ENCODE measurements around the gene SPTLC1. TPM values are rescaled to one million over a fixed set of nuclear protein-coding genes. Genes with fewer than 3 reads are reported as not detected.
A peak's percentile ranks its signal among the peaks of the same experiment; 100 is the strongest.
"Not testable (repeated sequence)": the region's sequence is repeated elsewhere in the genome, so short reads cannot be mapped to it uniquely, and the experiment has no call there.

Gene SPTLC1
- total RNA-seq, 2 donors from 2014 or later: 77.2 to 83.8 TPM

- H3K27me3 ChIP-seq: no peaks in the 10 kb centered on the region
- H3K9ac ChIP-seq (ENCODE audit: low read depth in 2 of 2, low read length in 2 of 2): peak overlapping the region in 1 of 2 donors; percentile 24
- no peaks in the 10 kb centered on the region for H3K9me3 ChIP-seq
- no peak for TF ChIP-seq CTCF (IDR thresholded peaks at IDR 0.05)
- H3K4me1 ChIP-seq: peaks cover 5% of the 10 kb centered on the region
- intact Hi-C loops (cut with DNase I): no loop called here
- H3K4me3 ChIP-seq: no peak overlapping the region
- no peak overlapping the region for H3K27ac ChIP-seq
- DNase-seq: no peak
- no peaks in the 10 kb centered on the region for H3K36me3 ChIP-seq
Measured at GRCh38 chr9:92147852-92148180, 32.6 kb upstream of the SPTLC1 start.

- peak overlapping the region in 1 of 2 donors; percentile 24 for H3K9ac ChIP-seq (ENCODE audit: low read depth in 2 of 2, low read length in 2 of 2)
- peaks cover 1% of the 10 kb centered on the region for H3K4me1 ChIP-seq
- H3K36me3 ChIP-seq: no peaks in the 10 kb centered on the region
- no peaks in the 10 kb centered on the region for H3K9me3 ChIP-seq
- no peak overlapping the region for H3K27ac ChIP-seq
- no peak for TF ChIP-seq CTCF (IDR thresholded peaks at IDR 0.05)
- DNase-seq: no peak
- intact Hi-C loops (cut with DNase I): no loop called here
- H3K4me3 ChIP-seq: no peak overlapping the region
- H3K27me3 ChIP-seq: no peaks in the 10 kb centered on the region
Measured at GRCh38 chr9:92147030-92147851, 32.0 kb upstream of the SPTLC1 start.

GRCh38 chr9:92146610-92147009, 31.4 kb upstream of the SPTLC1 start:
- Histone ChIP-seq H3K9me3 (no peaks in the 10 kb centered on the region), H3K36me3 (no peaks in the 10 kb centered on the region), H3K9ac (ENCODE audit: low read depth in 2 of 2, low read length in 2 of 2) (no peak overlapping the region), H3K4me3 (no peak overlapping the region), H3K4me1 (no peaks in the 10 kb centered on the region), H3K27ac (no peak overlapping the region), H3K27me3 (peaks cover 2% of the 10 kb centered on the region)
- no peak for TF ChIP-seq CTCF (IDR thresholded peaks at IDR 0.05)
- no peak for DNase-seq
- intact Hi-C loops (cut with DNase I): no loop called here

- intact Hi-C loops (cut with DNase I): not testable (repeated sequence)
Measured at GRCh38 chr9:92145784-92146183, 30.6 kb upstream of the SPTLC1 start.

GRCh38 chr9:92142329-92142728, 27.1 kb upstream of the SPTLC1 start:
- H3K4me1 ChIP-seq: peaks cover 5% of the 10 kb centered on the region
- no peak for DNase-seq
- H3K36me3 ChIP-seq: no peaks in the 10 kb centered on the region
- TF ChIP-seq CTCF (IDR thresholded peaks at IDR 0.05): no peak
- H3K9ac ChIP-seq (ENCODE audit: low read depth in 2 of 2, low read length in 2 of 2): no peak overlapping the region
- no peak overlapping the region for H3K4me3 ChIP-seq
- H3K27ac ChIP-seq: no peak overlapping the region
- peaks cover 12% of the 10 kb centered on the region for H3K27me3 ChIP-seq
- H3K9me3 ChIP-seq: no peaks in the 10 kb centered on the region
- intact Hi-C loops (cut with DNase I): no loop called here

More at GRCh38 chr9:92145784-92146183, 30.6 kb upstream of the SPTLC1 start:
- not testable (repeated sequence) for H3K4me1 ChIP-seq; H3K36me3 ChIP-seq; H3K9me3 ChIP-seq; H3K27me3 ChIP-seq; H3K9ac ChIP-seq (ENCODE audit: low read depth in 2 of 2, low read length in 2 of 2); H3K27ac ChIP-seq; DNase-seq; H3K4me3 ChIP-seq
